ENCODE measurements around the gene FTHL17.

FTHL17 gene

GRCh38 chrX:31053621-31054020 lies 18.2 kb downstream of the FTHL17 start (continued):
- no peak for TF ChIP-seq PATZ1 (CRISPR knock-in tag; IDR thresholded peaks at IDR 0.05; ENCODE audit: borderline replicate concordance)
- TF ChIP-seq ESRRG (CRISPR knock-in tag; IDR thresholded peaks at IDR 0.05): no peak
- no peak for TF ChIP-seq BACH2 (CRISPR knock-in tag; IDR thresholded peaks at IDR 0.05; ENCODE audit: borderline replicate concordance)

- ATAC-seq: no peak
- TF ChIP-seq OSR1 (CRISPR knock-in tag; IDR thresholded peaks at IDR 0.05) (no peak), RARB (CRISPR knock-in tag; IDR thresholded peaks at IDR 0.05) (no peak), BACH2 (CRISPR knock-in tag; IDR thresholded peaks at IDR 0.05; ENCODE audit: borderline replicate concordance) (no peak), ISL1 (CRISPR knock-in tag; IDR thresholded peaks at IDR 0.05) (no peak), PPARA (CRISPR knock-in tag; IDR thresholded peaks at IDR 0.05; ENCODE audit: borderline replicate concordance) (no peak), ZC3H10 (CRISPR knock-in tag; IDR thresholded peaks at IDR 0.05) (no peak), CREB5 (CRISPR knock-in tag; IDR thresholded peaks at IDR 0.05; ENCODE audit: low read depth) (no peak), ZNF70 (CRISPR knock-in tag; IDR thresholded peaks at IDR 0.05) (no peak), ZFP30 (CRISPR knock-in tag; IDR thresholded peaks at IDR 0.05) (no peak)
Observed at GRCh38 chrX:31039327-31039711, 32.5 kb downstream of the FTHL17 start.

- TF ChIP-seq ARNTL (CRISPR knock-in tag; IDR thresholded peaks at IDR 0.05; ENCODE audit: borderline replicate concordance, low read depth) (no peak), GLIS3 (CRISPR knock-in tag; IDR thresholded peaks at IDR 0.05) (no peak), TSHZ2 (CRISPR knock-in tag; IDR thresholded peaks at IDR 0.05) (no peak), CSRNP3 (CRISPR knock-in tag; IDR thresholded peaks at IDR 0.05) (no peak), PATZ1 (CRISPR knock-in tag; IDR thresholded peaks at IDR 0.05; ENCODE audit: borderline replicate concordance) (no peak), POU6F1 (CRISPR knock-in tag; IDR thresholded peaks at IDR 0.05; ENCODE audit: borderline replicate concordance, low read depth) (no peak), ISL1 (CRISPR knock-in tag; IDR thresholded peaks at IDR 0.05) (no peak), TCF4 (CRISPR knock-in tag; IDR thresholded peaks at IDR 0.05; ENCODE audit: borderline replicate concordance) (no peak), BACH2 (CRISPR knock-in tag; IDR thresholded peaks at IDR 0.05; ENCODE audit: borderline replicate concordance) (no peak), TOX (CRISPR knock-in tag; IDR thresholded peaks at IDR 0.05; ENCODE audit: borderline replicate concordance) (no peak), ZFP30 (CRISPR knock-in tag; IDR thresholded peaks at IDR 0.05) (no peak), ZNF565 (CRISPR knock-in tag; conservative IDR thresholded peaks at IDR 0.05; ENCODE audit: low read depth) (no peak), ZFP3 (CRISPR knock-in tag; IDR thresholded peaks at IDR 0.05) (no peak), ZNF70 (CRISPR knock-in tag; IDR thresholded peaks at IDR 0.05) (no peak)
- ATAC-seq: peak; percentile 87
Observed at GRCh38 chrX:31038575-31039326, 33.1 kb downstream of the FTHL17 start.

Data from SK-N-SH treated with all-trans-retinoic acid at 6 μM for 48 hours (cell line).